ENCODE results near the gene FUT8.

DNA sequence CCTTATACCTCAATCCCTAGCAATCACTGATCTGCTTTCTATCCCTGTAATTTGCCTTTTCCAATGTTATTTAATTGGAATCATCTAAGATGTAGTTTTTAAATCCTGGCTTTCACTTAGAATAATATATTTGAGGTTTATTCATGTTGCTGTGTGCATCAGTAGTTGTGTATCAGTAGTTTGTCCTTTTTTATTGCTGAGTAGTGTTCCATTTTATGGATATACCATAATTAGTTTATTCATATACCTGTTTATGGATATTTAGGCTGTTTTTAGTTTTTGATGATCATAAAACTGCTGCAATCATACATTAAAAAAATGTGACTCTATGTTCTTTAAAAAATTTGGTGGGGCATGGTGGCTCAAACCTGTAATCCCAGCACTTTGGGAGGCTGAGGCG, 43.7 kb downstream of the FUT8 start:
- TF ChIP-seq, protein P1, sequence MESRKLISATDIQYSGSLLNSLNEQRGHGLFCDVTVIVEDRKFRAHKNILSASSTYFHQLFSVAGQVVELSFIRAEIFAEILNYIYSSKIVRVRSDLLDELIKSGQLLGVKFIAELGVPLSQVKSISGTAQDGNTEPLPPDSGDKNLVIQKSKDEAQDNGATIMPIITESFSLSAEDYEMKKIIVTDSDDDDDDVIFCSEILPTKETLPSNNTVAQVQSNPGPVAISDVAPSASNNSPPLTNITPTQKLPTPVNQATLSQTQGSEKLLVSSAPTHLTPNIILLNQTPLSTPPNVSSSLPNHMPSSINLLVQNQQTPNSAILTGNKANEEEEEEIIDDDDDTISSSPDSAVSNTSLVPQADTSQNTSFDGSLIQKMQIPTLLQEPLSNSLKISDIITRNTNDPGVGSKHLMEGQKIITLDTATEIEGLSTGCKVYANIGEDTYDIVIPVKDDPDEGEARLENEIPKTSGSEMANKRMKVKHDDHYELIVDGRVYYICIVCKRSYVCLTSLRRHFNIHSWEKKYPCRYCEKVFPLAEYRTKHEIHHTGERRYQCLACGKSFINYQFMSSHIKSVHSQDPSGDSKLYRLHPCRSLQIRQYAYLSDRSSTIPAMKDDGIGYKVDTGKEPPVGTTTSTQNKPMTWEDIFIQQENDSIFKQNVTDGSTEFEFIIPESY (IDR thresholded peaks at IDR 0.05; ENCODE audit: extremely low read depth, insufficient replicate concordance, low read length): no peak
- TF ChIP-seq, protein P2, sequence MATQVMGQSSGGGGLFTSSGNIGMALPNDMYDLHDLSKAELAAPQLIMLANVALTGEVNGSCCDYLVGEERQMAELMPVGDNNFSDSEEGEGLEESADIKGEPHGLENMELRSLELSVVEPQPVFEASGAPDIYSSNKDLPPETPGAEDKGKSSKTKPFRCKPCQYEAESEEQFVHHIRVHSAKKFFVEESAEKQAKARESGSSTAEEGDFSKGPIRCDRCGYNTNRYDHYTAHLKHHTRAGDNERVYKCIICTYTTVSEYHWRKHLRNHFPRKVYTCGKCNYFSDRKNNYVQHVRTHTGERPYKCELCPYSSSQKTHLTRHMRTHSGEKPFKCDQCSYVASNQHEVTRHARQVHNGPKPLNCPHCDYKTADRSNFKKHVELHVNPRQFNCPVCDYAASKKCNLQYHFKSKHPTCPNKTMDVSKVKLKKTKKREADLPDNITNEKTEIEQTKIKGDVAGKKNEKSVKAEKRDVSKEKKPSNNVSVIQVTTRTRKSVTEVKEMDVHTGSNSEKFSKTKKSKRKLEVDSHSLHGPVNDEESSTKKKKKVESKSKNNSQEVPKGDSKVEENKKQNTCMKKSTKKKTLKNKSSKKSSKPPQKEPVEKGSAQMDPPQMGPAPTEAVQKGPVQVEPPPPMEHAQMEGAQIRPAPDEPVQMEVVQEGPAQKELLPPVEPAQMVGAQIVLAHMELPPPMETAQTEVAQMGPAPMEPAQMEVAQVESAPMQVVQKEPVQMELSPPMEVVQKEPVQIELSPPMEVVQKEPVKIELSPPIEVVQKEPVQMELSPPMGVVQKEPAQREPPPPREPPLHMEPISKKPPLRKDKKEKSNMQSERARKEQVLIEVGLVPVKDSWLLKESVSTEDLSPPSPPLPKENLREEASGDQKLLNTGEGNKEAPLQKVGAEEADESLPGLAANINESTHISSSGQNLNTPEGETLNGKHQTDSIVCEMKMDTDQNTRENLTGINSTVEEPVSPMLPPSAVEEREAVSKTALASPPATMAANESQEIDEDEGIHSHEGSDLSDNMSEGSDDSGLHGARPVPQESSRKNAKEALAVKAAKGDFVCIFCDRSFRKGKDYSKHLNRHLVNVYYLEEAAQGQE (IDR thresholded peaks at IDR 0.05; ENCODE audit: low read depth): no peak
- TF ChIP-seq, protein P3, sequence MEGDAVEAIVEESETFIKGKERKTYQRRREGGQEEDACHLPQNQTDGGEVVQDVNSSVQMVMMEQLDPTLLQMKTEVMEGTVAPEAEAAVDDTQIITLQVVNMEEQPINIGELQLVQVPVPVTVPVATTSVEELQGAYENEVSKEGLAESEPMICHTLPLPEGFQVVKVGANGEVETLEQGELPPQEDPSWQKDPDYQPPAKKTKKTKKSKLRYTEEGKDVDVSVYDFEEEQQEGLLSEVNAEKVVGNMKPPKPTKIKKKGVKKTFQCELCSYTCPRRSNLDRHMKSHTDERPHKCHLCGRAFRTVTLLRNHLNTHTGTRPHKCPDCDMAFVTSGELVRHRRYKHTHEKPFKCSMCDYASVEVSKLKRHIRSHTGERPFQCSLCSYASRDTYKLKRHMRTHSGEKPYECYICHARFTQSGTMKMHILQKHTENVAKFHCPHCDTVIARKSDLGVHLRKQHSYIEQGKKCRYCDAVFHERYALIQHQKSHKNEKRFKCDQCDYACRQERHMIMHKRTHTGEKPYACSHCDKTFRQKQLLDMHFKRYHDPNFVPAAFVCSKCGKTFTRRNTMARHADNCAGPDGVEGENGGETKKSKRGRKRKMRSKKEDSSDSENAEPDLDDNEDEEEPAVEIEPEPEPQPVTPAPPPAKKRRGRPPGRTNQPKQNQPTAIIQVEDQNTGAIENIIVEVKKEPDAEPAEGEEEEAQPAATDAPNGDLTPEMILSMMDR (IDR thresholded peaks at IDR 0.05 in 2 of 3, conservative IDR thresholded peaks at IDR 0.05 in 1 of 3; ENCODE audit: borderline replicate concordance in 1 of 3, insufficient read depth in 1 of 3, low read depth in 2 of 3, low read length in 2 of 3): no peak
- TF ChIP-seq POLR2A (IDR thresholded peaks at IDR 0.05; ENCODE audit: borderline replicate concordance, extremely low read depth, insufficient read depth, insufficient read length) (no peak), EZH2 (IDR thresholded peaks at IDR 0.05) (no peak), ZNF274 (IDR thresholded peaks at IDR 0.05; ENCODE audit: low read depth, low read length) (no peak), POLR2AphosphoS5 (IDR thresholded peaks at IDR 0.05; ENCODE audit: low read depth, low read length) (no peak), SP1 (IDR thresholded peaks at IDR 0.05; ENCODE audit: low read depth) (no peak), SRF (IDR thresholded peaks at IDR 0.05; ENCODE audit: low read depth) (no peak)

Data from HCT116 (cell line).